WTC11 (cell line): Measurements from ENCODE around the gene TMEM117. TPM values are rescaled to one million over a fixed set of nuclear protein-coding genes. Genes with fewer than 3 reads are reported as not detected.
A peak's percentile ranks its signal among the peaks of the same experiment; 100 is the strongest.
"Not testable (repeated sequence)": the region's sequence is repeated elsewhere in the genome, so short reads cannot be mapped to it uniquely, and the experiment has no call there.

Experiments
- ATAC-seq: fragments of 200-7000 bp; cut with Tn5 transposase; 2 replicates; pipeline ENCODE4 v1.10.0; 2021; ENCODE audit warnings: mild to moderate bottlenecking, moderate library complexity
- CTCF ChIA-PET: fragments of 300-600 bp; sonication (Branson Sonifier 250); formaldehyde crosslinking; loops from one replicate; lab custom pipeline; 2021; ENCODE audit warnings: antibody characterized with exemption; lab: Charles Lee
- POLR2A ChIA-PET: fragments of 350-600 bp; sonication (Branson Sonifier 250); formaldehyde crosslinking; loops from one replicate; lab custom pipeline; 2021; ENCODE audit warnings: antibody characterized with exemption; lab: Charles Lee
- DNase-seq: peaks from one replicate; pipeline ENCODE4 v3.0.0; 2021; ENCODE audit warnings: low spot score
- H3K27ac Mint-ChIP-seq: 2 replicates; pipeline ENCODE4 v1.8.0; 2021; ENCODE audit warnings: mixed read lengths
- H3K27me3 Mint-ChIP-seq: 2 replicates; pipeline ENCODE4 v1.8.0; 2021; ENCODE audit warnings: low read depth, mild to moderate bottlenecking, moderate library complexity, mixed read lengths
- H3K36me3 Mint-ChIP-seq: 2 replicates; pipeline ENCODE4 v1.8.0; 2021; ENCODE audit warnings: mixed read lengths
- H3K4me1 Mint-ChIP-seq: 2 replicates; pipeline ENCODE4 v1.8.0; 2022; ENCODE audit warnings: mixed read lengths
- H3K4me3 Mint-ChIP-seq: 2 replicates; pipeline ENCODE4 v1.8.0; 2021; ENCODE audit warnings: mild to moderate bottlenecking, moderate library complexity, mixed read lengths
- H3K9me3 Mint-ChIP-seq: 2 replicates; pipeline ENCODE4 v1.8.0; 2021; ENCODE audit warnings: mixed read lengths
- ATF6 ChIP-seq: sonication (generic); formaldehyde crosslinking; IDR thresholded peaks from 2 replicates; pipeline ENCODE4 v1.8.1; 2023; ENCODE audit warnings: mild to moderate bottlenecking, missing genetic modification reagents
- CDX4 ChIP-seq: fragments of 250-450 bp; sonication (Bioruptor Pico); IDR thresholded peaks from 2 replicates; pipeline ENCODE4 v1.9.0; 2021; ENCODE audit warnings: moderate library complexity, mild to moderate bottlenecking, inconsistent platforms, borderline replicate concordance
- FOXK1 ChIP-seq: sonication (generic); formaldehyde crosslinking; IDR thresholded peaks from 2 replicates; pipeline ENCODE4 v1.8.0; 2022; ENCODE audit warnings: mild to moderate bottlenecking, moderate library complexity, missing genetic modification reagents
- FOXP1 ChIP-seq: sonication (generic); formaldehyde crosslinking; IDR thresholded peaks from 2 replicates; pipeline ENCODE4 v1.8.0; 2022; ENCODE audit warnings: missing genetic modification reagents, mild to moderate bottlenecking, moderate library complexity, borderline replicate concordance
- HMGXB4 ChIP-seq: sonication (generic); formaldehyde crosslinking; IDR thresholded peaks from 2 replicates; pipeline ENCODE4 v1.8.1; 2023; ENCODE audit warnings: mild to moderate bottlenecking, moderate library complexity, missing genetic modification reagents
- JUN ChIP-seq: sonication (generic); formaldehyde crosslinking; IDR thresholded peaks from 2 replicates; pipeline ENCODE4 v1.8.0; 2023; ENCODE audit warnings: mild to moderate bottlenecking, missing genetic modification reagents
- KAT7 ChIP-seq: sonication (generic); formaldehyde crosslinking; IDR thresholded peaks from 2 replicates; pipeline ENCODE4 v1.8.1; 2023; ENCODE audit warnings: missing genetic modification reagents, mild to moderate bottlenecking, borderline replicate concordance
- NR1H2 ChIP-seq: sonication (generic); formaldehyde crosslinking; IDR thresholded peaks from 2 replicates; pipeline ENCODE4 v1.9.0; 2021; ENCODE audit warnings: mild to moderate bottlenecking, moderate library complexity, missing genetic modification reagents
- NR3C1 ChIP-seq: sonication (generic); formaldehyde crosslinking; conservative IDR thresholded peaks from 2 replicates; pipeline ENCODE4 v1.8.1; 2023; ENCODE audit warnings: low read depth, mild to moderate bottlenecking, missing genetic modification reagents
- RELA ChIP-seq: sonication (generic); formaldehyde crosslinking; IDR thresholded peaks from 2 replicates; pipeline ENCODE4 v1.8.1; 2022; ENCODE audit warnings: missing genetic modification reagents, mild to moderate bottlenecking, borderline replicate concordance
- RORB ChIP-seq: fragments of 250-450 bp; sonication (Bioruptor Pico); IDR thresholded peaks from 2 replicates; pipeline ENCODE4 v1.9.0; 2021; ENCODE audit warnings: mild to moderate bottlenecking
- SMAD4 ChIP-seq: sonication (generic); formaldehyde crosslinking; IDR thresholded peaks from 2 replicates; pipeline ENCODE4 v1.8.0; 2022; ENCODE audit warnings: mild to moderate bottlenecking, missing genetic modification reagents
- SOX15 ChIP-seq: fragments of 250-450 bp; sonication (Bioruptor Pico); IDR thresholded peaks from 2 replicates; pipeline ENCODE4 v1.9.0; 2021; ENCODE audit warnings: mild to moderate bottlenecking
- TEAD1 ChIP-seq: sonication (generic); formaldehyde crosslinking; IDR thresholded peaks from 2 replicates; pipeline ENCODE4 v1.8.0; 2022; ENCODE audit warnings: mild to moderate bottlenecking, missing genetic modification reagents
- ZNF121 ChIP-seq: sonication (generic); formaldehyde crosslinking; IDR thresholded peaks from 2 replicates; pipeline ENCODE4 v1.8.0; 2023; ENCODE audit warnings: missing genetic modification reagents
- ZNF416 ChIP-seq: fragments of 250-450 bp; sonication (Bioruptor Pico); IDR thresholded peaks from 2 replicates; pipeline ENCODE4 v1.9.0; 2021; ENCODE audit warnings: mild to moderate bottlenecking, inconsistent platforms
- ZNF512 ChIP-seq: sonication (generic); formaldehyde crosslinking; IDR thresholded peaks from 2 replicates; pipeline ENCODE4 v1.8.1; 2022; ENCODE audit warnings: missing genetic modification reagents, borderline replicate concordance
- ZSCAN18 ChIP-seq: fragments of 250-450 bp; sonication (Bioruptor Pico); IDR thresholded peaks from 2 replicates; pipeline ENCODE4 v2.1.2; 2022; ENCODE audit warnings: mild to moderate bottlenecking, moderate library complexity
- total RNA-seq: library from RNA; stranded (reverse); gene quantifications from 3 replicates; pipeline ENCODE4 v1.2.3, GENCODE V29; 2021

Gene TMEM117
- total RNA-seq, 1 experiment from 2014 or later = 1.5 TPM

- no peaks in the 10 kb centered on the region for H3K27me3 Mint-ChIP-seq
- no peaks in the 10 kb centered on the region for H3K36me3 Mint-ChIP-seq
- H3K4me1 Mint-ChIP-seq = peaks cover 29% of the 10 kb centered on the region
- no peak for TF ChIP-seq KAT7 (CRISPR knock-in tag)
- TF ChIP-seq ZNF121 (CRISPR knock-in tag) = no peak
- no peak for TF ChIP-seq CDX4
- no peak for TF ChIP-seq NR3C1 (CRISPR knock-in tag)
- no peak for TF ChIP-seq ZNF512 (CRISPR knock-in tag)
- no peak overlapping the region for H3K27ac Mint-ChIP-seq
- ATAC-seq (no peak), DNase-seq (no peak)
- ChIA-PET CTCF (no interaction called here), POLR2A (no interaction called here)
- H3K4me3 Mint-ChIP-seq = no peak overlapping the region
- H3K9me3 Mint-ChIP-seq = no peaks in the 10 kb centered on the region
Observed at GRCh38 chr12:44375694-44376093, 539.8 kb downstream of the TMEM117 start.

- TF ChIP-seq ZNF416 (CRISPR knock-in tag) (no peak), SMAD4 (no peak), FOXK1 (CRISPR knock-in tag) (no peak), ZSCAN18 (no peak), RORB (CRISPR knock-in tag) (no peak)
- CTCF ChIA-PET = interaction anchor here (0.6 kb wide), 1 partner anchor 1921 kb away, joined by 3 read pairs; no protein-coding TSS in a partner anchor
- H3K36me3 Mint-ChIP-seq = no peaks in the 10 kb centered on the region
- H3K4me3 Mint-ChIP-seq = no peak overlapping the region
- H3K9me3 Mint-ChIP-seq = no peaks in the 10 kb centered on the region
- H3K27ac Mint-ChIP-seq = no peak overlapping the region
- no peaks in the 10 kb centered on the region for H3K27me3 Mint-ChIP-seq
- no peak for DNase-seq
- peaks cover 43% of the 10 kb centered on the region for H3K4me1 Mint-ChIP-seq
- POLR2A ChIA-PET = no interaction called here
- ATAC-seq = no peak
Observed at GRCh38 chr12:44377443-44378187, 541.7 kb downstream of the TMEM117 start.

GRCh38 chr12:44379113-44379512 is 543.2 kb downstream of the TMEM117 start:
- CTCF ChIA-PET = interaction anchor here (1.0 kb wide), 1 partner anchor 269 kb away, joined by 3 read pairs; no protein-coding TSS in a partner anchor
- POLR2A ChIA-PET, ATAC-seq: not testable (repeated sequence)

GRCh38 chr12:44379831-44380230 is 544.0 kb downstream of the TMEM117 start:
- ATAC-seq (peak; percentile 90), DNase-seq (no peak)
- peak overlapping the region; percentile 2; the same call in 1 of the 2 replicates for H3K27ac Mint-ChIP-seq
- H3K9me3 Mint-ChIP-seq = no peaks in the 10 kb centered on the region
- ChIA-PET CTCF (interaction anchor here (1.0 to 1.1 kb wide), 2 partner anchors 62 to 268 kb away, joined by 3 read pairs; no protein-coding TSS in a partner anchor), POLR2A (interaction anchor here (0.5 kb wide), 1 partner anchor 17 kb away, joined by 3 read pairs; no protein-coding TSS in a partner anchor)
- no peaks in the 10 kb centered on the region for H3K36me3 Mint-ChIP-seq
- no peak overlapping the region for H3K4me3 Mint-ChIP-seq
- no peaks in the 10 kb centered on the region for H3K27me3 Mint-ChIP-seq
- TF ChIP-seq JUN (CRISPR knock-in tag) (no peak), ZNF416 (CRISPR knock-in tag) (no peak), ATF6 (no peak), HMGXB4 (no peak), TEAD1 (CRISPR knock-in tag) (no peak), FOXK1 (CRISPR knock-in tag) (no peak), NR1H2 (CRISPR knock-in tag) (no peak), SOX15 (CRISPR knock-in tag) (no peak), FOXP1 (CRISPR knock-in tag) (no peak), RELA (CRISPR knock-in tag) (no peak), KAT7 (CRISPR knock-in tag) (no peak)
- H3K4me1 Mint-ChIP-seq = peaks cover 54% of the 10 kb centered on the region

More at GRCh38 chr12:44379113-44379512, 543.2 kb downstream of the TMEM117 start:
- not testable (repeated sequence) for H3K27me3 Mint-ChIP-seq, DNase-seq, H3K9me3 Mint-ChIP-seq, H3K36me3 Mint-ChIP-seq, H3K4me3 Mint-ChIP-seq
- peak; percentile 98 for TF ChIP-seq ZNF121 (CRISPR knock-in tag)
- peaks cover 48% of the 10 kb centered on the region for H3K4me1 Mint-ChIP-seq
- peak overlapping the region; percentile 70; the same call in 1 of the 2 replicates for H3K27ac Mint-ChIP-seq
